ENCODE data around the gene PER1.

PER1 gene

DNA sequence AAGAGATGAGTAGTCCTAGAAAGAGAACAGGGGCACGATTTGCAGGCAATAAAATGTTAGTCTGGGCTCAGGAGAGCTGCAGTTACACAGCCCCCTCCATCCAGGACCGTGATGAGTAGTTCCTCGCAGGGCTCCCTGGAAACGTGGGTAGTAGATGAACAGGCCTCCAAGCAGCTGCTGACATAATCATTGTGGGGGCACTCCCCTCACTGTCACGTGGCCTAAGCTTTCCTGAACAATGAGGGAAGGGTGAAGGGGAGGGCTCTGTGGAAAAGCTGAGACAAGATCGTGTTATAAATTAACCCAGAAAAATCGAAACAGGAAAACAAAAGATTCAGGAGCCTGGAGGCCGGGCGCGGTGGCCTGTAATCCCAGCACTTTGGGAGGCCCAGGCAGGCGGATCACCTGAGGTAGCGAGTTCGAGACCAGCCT is 1.3 kb upstream of the PER1 start:
- DNase-seq = peak; percentile 52

GRCh38 chr17:8153031-8153451 is 837 bp upstream of the PER1 start:
- no peak for DNase-seq

- peak; percentile 34 for DNase-seq
Measured at GRCh38 chr17:8151641-8152111, 528 bp downstream of the PER1 start.

DNA sequence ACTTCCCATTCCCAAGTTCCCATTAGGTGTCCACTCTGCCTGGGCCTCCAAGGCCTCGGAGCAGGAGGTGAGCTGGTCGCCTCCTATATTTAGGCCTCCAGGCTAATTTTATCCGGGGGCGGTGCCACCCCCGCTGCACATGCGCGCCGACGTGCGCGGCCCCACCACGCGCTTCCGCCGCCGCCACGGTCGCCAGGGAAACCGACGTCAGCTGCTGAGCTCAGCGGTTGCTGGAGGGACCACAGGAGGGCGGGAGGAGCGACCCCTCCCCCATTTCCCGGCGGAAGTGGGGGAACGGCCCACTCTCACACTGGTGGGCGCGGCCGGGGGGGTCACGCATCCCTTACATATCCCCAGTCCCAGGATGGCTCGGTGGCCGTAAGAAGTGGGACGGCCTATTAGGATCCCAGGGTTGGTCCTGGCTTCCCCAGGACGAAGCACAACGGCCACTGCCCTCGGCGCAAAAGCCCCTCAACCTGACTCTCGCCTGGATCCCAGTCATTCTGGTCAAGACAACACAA is 1.0 kb downstream of the PER1 start:
- DNase-seq = peak; percentile 82

GRCh38 chr17:8150194-8151119 is 1.7 kb downstream of the PER1 start:
- DNase-seq = no peak

DNA sequence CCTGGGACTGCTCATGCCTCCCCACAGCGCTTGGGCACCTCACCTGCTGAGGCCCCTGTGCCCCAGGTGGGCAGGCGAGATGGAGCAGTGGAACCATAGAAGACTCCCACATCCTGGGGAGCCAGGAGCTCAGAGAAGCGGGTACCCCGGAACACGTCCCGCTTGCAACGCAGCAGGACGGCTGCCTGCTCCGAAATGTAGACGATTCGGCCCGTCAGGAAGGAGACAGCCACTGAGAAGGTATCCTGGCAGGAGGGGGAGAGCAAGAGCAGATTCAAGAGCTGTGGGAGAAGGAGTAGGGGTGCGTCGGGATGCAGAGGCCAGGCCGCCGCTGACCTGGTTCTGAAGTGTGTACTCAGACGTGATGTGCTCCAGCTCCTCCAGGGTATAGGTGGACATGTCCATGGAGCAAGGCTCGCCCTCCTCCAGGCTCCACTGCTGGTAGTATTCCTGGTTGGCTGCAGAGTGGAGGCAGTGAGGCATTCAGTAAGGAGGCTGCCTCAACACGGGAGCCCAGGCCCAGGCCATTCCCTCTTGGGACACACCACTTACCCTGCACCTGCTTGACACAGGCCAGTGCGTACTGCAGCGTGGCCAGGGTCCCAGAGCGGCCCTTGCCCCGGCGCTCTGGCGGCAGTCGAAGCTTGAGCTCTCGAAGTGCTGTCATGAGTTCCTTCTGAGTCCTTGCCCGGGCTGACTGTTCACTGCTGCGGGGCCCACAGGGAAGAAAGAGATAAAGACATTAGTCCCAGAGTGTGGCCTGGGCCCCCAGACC is 2.6 kb downstream of the PER1 start:
- no peak for DNase-seq

DNA sequence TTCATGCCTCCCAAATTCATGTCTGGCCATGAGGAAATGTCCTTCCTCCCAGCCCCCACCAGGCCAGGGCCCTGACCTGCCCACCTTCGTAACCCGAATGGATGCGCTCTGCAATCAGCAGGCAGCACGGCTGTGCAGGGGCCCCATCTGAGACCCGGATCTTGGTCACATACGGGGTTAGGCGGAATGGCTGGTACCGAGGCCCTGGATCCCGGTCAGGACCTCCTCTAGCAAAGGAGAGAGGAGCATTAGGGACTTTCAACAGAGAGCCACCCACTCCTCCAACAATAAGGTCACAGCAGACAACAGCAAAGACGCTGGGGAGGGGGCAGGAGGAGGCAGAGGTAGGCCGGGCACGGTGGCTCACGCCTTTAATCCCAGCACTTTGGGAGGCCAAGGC is 3.6 kb downstream of the PER1 start:
- no peak for DNase-seq

DNA sequence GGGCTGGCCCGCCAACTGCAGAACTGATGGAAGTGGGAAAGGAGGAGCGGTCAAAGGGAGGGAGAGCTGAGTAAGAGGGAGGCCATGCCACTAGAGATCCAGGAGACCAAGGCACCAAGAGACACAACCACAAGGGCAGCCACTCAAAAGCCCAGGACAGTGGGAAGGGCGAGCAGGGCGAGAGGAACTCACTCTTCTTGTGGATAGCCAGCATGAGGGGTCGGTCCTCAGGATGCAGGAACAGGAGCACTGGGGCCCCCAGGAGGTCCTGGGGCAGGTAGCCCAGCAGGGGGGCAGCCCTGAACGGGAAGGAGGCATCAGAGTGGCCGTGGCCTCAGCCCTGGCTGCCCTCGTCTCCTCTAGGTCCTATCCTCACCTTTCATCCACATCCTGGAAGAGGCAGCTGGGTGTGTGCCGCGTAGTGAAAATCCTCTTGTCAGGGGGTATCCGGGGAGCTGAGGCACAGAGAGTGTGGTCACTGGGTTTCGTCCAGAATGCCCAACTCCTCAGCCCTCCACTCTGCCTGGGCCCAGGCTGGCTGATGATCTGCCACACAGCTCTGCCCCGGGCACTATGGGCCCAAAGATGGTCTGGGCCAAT is 4.3 kb downstream of the PER1 start:
- DNase-seq = no peak

DNA sequence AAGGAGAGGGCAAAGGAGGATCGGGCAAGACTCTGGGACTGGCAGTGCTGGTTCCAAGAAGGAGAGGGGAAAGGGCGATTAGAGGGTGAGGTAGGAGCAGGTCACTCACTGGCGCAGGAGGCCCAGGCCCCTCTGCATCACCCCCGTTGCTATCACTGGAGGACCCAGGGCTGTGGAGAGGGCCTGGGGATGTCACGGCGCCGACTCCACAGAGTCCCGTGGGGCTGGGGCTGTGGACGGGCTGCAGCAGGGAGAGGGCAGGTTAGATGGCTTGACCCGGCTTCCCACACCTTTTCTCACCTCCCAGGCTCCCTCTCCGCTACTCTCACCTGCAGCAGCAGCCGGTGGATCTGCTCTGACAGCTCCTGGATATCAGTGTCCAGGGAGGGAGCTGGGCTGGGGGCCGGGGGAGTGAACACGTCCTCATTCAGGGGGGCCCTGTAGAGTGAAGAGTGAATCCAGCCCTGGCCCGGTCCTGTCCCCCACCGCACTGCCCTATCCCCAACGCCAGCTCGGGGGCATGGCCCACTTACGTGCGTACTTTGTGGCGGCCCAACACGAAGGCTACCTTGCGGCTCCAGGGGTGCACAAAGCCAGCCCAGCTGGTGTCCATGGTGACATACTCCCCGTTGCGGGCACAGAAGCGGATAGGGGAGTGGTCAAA is 4.9 kb downstream of the PER1 start:
- no peak for DNase-seq

- DNase-seq = no peak
Measured at GRCh38 chr17:8146381-8147140, 5.6 kb downstream of the PER1 start.

- DNase-seq = no peak
Measured at GRCh38 chr17:8145811-8146210, 6.4 kb downstream of the PER1 start.

DNA sequence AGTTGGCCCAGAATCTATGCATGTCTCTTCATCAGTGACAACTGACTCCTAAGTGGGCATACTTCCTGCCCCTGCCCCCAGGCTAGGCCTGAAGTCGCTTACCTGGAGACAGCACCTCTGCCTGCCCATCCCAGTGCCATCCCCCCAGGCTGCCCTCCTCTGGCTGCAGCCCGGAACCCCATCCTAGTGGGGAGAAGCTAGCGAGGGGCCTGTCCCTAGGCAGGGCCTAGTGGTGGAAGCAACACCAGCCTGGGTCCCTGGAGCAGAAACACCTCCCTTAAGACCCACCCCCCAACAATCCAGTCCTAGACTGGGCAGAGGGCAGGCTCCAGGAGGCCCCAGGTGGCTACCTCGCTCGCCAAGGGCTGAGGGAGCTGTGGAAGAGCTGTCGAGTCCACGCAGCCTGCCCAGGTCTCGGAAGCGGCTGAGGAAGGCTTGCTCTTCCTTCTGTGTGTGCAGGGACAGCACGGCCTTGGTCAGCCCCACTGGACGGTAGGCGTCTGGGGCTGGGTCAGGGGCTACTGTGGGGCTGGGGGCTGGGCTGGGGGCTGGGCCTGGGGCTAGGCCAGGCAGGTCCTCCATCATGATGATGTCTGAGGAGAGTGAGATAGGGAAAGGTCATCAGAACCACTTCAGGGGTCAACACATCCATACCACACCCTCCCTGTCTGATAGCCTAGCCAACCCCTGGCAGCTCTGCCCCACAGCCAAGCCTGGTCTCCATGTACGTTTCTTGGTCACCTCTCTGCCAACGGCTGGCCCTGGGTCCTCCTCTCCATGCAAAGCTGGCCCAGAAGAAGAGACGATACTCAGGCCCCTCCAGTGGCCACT is 7.6 kb downstream of the PER1 start:
- DNase-seq = no peak

- no peak for DNase-seq
Measured at GRCh38 chr17:8143581-8144400, 8.4 kb downstream of the PER1 start.

DNA sequence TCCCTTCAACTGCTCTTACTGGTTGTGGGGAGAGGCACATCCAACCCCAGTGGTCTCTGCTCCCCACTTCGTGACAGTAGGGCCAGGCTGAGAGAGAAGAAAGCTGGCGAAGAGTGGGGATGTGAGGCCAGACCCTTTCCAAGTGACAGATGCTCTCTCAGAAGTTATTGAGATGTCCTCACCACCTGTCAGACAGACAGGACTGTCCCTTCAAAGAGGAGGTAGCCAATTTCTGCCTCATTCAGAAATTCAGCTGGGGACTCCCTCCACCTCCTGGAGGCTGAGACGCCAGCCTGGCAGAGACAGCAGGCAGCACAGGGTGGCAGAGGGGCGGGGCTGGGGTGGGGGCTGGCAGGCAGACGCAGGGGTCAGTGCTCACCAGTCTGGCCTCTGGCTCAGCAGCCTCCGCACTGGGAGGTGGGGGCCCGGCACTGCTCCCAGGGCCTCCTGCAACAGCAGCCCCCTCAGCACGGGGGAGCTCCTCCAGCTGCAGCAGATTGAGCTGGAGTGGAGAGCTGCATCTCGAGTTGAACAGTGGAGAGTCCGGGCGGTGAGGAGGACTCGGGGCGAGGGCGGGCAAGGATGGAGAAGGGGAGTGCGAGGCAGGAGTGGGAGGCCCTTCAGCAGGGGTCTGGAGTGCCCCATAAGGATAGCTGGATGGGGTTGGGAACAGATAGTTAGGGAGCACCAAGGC is 9.2 kb downstream of the PER1 start:
- no peak for DNase-seq

- no peak for DNase-seq
Measured at GRCh38 chr17:8142158-8142886, 9.9 kb downstream of the PER1 start.

GRCh38 chr17:8141741-8142140 is 10.5 kb downstream of the PER1 start:
- no peak for DNase-seq

- no peak for DNase-seq
Measured at GRCh38 chr17:8141045-8141444, 11.2 kb downstream of the PER1 start.
